HepG2 (cell line): ENCODE measurements around the gene CDC37. TPM values are rescaled to one million over a fixed set of nuclear protein-coding genes. Genes with fewer than 3 reads are reported as not detected.

Source experiments
- HNRNPL ChIP-seq: fragments of 200-400 bp; formaldehyde crosslinking; IDR thresholded peaks from 2 replicates; pipeline ENCODE4 v1.6.1; 2017; ENCODE audit warnings: mild to moderate bottlenecking, low read depth, low read length
- JUN ChIP-seq: sonication (generic); formaldehyde crosslinking; IDR thresholded peaks from 2 replicates; pipeline ENCODE4 v1.4.0; 2020; ENCODE audit warnings: mild to moderate bottlenecking, missing genetic modification reagents
- NPAS2 ChIP-seq: sonication (generic); formaldehyde crosslinking; IDR thresholded peaks from 2 replicates; pipeline ENCODE4 v1.8.0; 2022; ENCODE audit warnings: mild to moderate bottlenecking, missing genetic modification reagents, borderline replicate concordance
- SALL2 ChIP-seq: sonication (generic); formaldehyde crosslinking; IDR thresholded peaks from 2 replicates; pipeline ENCODE4 v1.8.1; 2023; ENCODE audit warnings: mild to moderate bottlenecking, missing genetic modification reagents, inconsistent platforms
- TBL1XR1 ChIP-seq: fragments of 150-350 bp; IDR thresholded peaks from 2 replicates; pipeline ENCODE4 v1.6.1; 2014; ENCODE audit warnings: borderline replicate concordance, low read length; ENCODE audit not compliant: partially characterized antibody
- ZNF160 ChIP-seq: sonication (generic); formaldehyde crosslinking; IDR thresholded peaks from 2 replicates; pipeline ENCODE4 v1.8.0; 2022; ENCODE audit warnings: mild to moderate bottlenecking, inconsistent platforms, missing genetic modification reagents
- ZNF446 ChIP-seq: sonication (generic); formaldehyde crosslinking; IDR thresholded peaks from 2 replicates; pipeline ENCODE4 v1.5.0; 2020; ENCODE audit warnings: mild to moderate bottlenecking, missing genetic modification reagents
- polyA plus RNA-seq, 8 experiments: library from polyadenylated mRNA; depleted of rRNA in 3 of 8; stranded (reverse) in 7 of 8; unstranded in 1 of 8; fragments of >200 nt; fragmentation: Illumina TruSeq in 4 of 8; extraction: Trizol in 4 of 8; gene quantifications; 2 replicates each; pipeline versions ENCODE4 v1.2.1 to v1.2.3, GENCODE V29; 2011 to 2016; ENCODE audit warnings: low read depth in 4 of 8, missing spikeins in 1 of 8, mixed read lengths in 1 of 8; ENCODE audit not compliant: insufficient read depth in 1 of 8
- total RNA-seq, 5 experiments: library from RNA; depleted of rRNA; stranded (reverse); fragments of >200 nt; fragmentation: Illumina TruSeq; extraction: Trizol; gene quantifications; 2 replicates each; pipeline ENCODE4 v1.2.3, GENCODE V29; 2016; ENCODE audit warnings: low read depth in 1 of 5
- TF ChIP-seq, protein P1 (sequence below): sonication (generic); formaldehyde crosslinking; IDR thresholded peaks from 2 replicates; pipeline ENCODE4; 2020; ENCODE audit warnings: missing genetic modification reagents, mild to moderate bottlenecking, borderline replicate concordance
- TF ChIP-seq, protein P2 (sequence below): sonication (generic); formaldehyde crosslinking; IDR thresholded peaks from 2 replicates; pipeline ENCODE4 v1.5.0; 2020; ENCODE audit warnings: mild to moderate bottlenecking, missing genetic modification reagents, borderline replicate concordance
- TF ChIP-seq, protein P3 (sequence below): IDR thresholded peaks from 2 replicates; pipeline ENCODE4 v1.6.1; 2016; ENCODE audit warnings: low read depth, control low read depth
- TF ChIP-seq, protein P4 (sequence below): sonication (generic); formaldehyde crosslinking; IDR thresholded peaks from 2 replicates; pipeline ENCODE4 v1.4.0; 2020; ENCODE audit warnings: missing genetic modification reagents
- TF ChIP-seq, protein P5 (sequence below): sonication (generic); formaldehyde crosslinking; IDR thresholded peaks from 2 replicates; pipeline ENCODE4 v1.4.0; 2020; ENCODE audit warnings: missing genetic modification reagents

Gene CDC37
- total and polyA plus RNA-seq, 2 of the 13 experiments (the other 11 are each of a cell fraction or from before 2014, with no cell fraction given) = 158 to 177 TPM

DNA sequence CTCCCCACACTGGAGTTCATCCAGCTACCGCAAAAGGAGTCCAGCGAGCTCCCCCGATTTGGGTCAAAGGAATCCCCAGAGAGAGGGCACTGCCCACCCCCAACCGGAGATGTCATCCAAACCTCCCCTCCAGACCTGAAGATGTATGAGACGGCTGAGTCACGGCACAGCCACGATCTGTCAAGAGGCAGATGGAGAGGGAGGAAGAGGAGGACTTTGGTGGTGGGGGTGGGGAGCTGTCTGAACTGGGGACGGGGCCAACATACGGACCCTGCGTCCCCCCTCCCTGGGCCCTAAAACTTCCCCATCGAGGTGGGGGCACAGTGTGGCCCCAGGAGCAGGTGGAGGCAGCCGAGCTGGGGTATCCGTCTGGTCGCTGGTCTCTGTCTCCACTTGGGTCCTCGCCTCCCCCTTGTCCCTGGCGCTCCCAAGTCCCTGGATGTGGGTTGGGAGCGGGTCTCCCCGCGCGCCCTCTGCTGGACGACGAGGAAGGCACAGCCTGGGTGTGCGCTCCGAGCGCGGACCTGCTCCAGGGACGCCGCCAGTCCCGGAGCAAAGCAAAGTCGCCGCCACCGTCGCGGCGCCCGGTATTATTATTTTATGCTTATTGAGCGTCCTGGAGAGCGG lies 20.8 kb upstream of the CDC37 start (continued):
- TF ChIP-seq JUN (CRISPR knock-in tag) (no peak), TBL1XR1 (no peak), HNRNPL (no peak), SALL2 (no peak), ZNF160 (CRISPR knock-in tag) (peak; percentile 43; the same call in 1 of the 2 replicates), NPAS2 (CRISPR knock-in tag) (no peak), ZNF446 (CRISPR knock-in tag) (0 out of 2 replicates have a peak, but pooled peaks have one; percentile 26)
- TF ChIP-seq, protein P1, sequence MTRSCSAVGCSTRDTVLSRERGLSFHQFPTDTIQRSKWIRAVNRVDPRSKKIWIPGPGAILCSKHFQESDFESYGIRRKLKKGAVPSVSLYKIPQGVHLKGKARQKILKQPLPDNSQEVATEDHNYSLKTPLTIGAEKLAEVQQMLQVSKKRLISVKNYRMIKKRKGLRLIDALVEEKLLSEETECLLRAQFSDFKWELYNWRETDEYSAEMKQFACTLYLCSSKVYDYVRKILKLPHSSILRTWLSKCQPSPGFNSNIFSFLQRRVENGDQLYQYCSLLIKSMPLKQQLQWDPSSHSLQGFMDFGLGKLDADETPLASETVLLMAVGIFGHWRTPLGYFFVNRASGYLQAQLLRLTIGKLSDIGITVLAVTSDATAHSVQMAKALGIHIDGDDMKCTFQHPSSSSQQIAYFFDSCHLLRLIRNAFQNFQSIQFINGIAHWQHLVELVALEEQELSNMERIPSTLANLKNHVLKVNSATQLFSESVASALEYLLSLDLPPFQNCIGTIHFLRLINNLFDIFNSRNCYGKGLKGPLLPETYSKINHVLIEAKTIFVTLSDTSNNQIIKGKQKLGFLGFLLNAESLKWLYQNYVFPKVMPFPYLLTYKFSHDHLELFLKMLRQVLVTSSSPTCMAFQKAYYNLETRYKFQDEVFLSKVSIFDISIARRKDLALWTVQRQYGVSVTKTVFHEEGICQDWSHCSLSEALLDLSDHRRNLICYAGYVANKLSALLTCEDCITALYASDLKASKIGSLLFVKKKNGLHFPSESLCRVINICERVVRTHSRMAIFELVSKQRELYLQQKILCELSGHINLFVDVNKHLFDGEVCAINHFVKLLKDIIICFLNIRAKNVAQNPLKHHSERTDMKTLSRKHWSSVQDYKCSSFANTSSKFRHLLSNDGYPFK (CRISPR knock-in tag) = 0 out of 2 replicates have a peak, but pooled peaks have one; percentile 17
- TF ChIP-seq, protein P2, sequence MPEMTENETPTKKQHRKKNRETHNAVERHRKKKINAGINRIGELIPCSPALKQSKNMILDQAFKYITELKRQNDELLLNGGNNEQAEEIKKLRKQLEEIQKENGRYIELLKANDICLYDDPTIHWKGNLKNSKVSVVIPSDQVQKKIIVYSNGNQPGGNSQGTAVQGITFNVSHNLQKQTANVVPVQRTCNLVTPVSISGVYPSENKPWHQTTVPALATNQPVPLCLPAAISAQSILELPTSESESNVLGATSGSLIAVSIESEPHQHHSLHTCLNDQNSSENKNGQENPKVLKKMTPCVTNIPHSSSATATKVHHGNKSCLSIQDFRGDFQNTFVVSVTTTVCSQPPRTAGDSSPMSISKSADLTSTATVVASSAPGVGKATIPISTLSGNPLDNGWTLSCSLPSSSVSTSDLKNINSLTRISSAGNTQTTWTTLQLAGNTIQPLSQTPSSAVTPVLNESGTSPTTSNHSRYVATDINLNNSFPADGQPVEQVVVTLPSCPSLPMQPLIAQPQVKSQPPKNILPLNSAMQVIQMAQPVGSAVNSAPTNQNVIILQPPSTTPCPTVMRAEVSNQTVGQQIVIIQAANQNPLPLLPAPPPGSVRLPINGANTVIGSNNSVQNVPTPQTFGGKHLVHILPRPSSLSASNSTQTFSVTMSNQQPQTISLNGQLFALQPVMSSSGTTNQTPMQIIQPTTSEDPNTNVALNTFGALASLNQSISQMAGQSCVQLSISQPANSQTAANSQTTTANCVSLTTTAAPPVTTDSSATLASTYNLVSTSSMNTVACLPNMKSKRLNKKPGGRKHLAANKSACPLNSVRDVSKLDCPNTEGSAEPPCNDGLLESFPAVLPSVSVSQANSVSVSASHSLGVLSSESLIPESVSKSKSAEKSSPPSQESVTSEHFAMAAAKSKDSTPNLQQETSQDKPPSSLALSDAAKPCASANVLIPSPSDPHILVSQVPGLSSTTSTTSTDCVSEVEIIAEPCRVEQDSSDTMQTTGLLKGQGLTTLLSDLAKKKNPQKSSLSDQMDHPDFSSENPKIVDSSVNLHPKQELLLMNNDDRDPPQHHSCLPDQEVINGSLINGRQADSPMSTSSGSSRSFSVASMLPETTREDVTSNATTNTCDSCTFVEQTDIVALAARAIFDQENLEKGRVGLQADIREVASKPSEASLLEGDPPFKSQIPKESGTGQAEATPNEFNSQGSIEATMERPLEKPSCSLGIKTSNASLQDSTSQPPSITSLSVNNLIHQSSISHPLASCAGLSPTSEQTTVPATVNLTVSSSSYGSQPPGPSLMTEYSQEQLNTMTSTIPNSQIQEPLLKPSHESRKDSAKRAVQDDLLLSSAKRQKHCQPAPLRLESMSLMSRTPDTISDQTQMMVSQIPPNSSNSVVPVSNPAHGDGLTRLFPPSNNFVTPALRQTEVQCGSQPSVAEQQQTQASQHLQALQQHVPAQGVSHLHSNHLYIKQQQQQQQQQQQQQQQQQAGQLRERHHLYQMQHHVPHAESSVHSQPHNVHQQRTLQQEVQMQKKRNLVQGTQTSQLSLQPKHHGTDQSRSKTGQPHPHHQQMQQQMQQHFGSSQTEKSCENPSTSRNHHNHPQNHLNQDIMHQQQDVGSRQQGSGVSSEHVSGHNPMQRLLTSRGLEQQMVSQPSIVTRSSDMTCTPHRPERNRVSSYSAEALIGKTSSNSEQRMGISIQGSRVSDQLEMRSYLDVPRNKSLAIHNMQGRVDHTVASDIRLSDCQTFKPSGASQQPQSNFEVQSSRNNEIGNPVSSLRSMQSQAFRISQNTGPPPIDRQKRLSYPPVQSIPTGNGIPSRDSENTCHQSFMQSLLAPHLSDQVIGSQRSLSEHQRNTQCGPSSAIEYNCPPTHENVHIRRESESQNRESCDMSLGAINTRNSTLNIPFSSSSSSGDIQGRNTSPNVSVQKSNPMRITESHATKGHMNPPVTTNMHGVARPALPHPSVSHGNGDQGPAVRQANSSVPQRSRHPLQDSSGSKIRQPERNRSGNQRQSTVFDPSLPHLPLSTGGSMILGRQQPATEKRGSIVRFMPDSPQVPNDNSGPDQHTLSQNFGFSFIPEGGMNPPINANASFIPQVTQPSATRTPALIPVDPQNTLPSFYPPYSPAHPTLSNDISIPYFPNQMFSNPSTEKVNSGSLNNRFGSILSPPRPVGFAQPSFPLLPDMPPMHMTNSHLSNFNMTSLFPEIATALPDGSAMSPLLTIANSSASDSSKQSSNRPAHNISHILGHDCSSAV (CRISPR knock-in tag) = no peak
- TF ChIP-seq, protein P3, sequence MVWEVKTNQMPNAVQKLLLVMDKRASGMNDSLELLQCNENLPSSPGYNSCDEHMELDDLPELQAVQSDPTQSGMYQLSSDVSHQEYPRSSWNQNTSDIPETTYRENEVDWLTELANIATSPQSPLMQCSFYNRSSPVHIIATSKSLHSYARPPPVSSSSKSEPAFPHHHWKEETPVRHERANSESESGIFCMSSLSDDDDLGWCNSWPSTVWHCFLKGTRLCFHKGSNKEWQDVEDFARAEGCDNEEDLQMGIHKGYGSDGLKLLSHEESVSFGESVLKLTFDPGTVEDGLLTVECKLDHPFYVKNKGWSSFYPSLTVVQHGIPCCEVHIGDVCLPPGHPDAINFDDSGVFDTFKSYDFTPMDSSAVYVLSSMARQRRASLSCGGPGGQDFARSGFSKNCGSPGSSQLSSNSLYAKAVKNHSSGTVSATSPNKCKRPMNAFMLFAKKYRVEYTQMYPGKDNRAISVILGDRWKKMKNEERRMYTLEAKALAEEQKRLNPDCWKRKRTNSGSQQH (CRISPR knock-in tag) = no peak
- TF ChIP-seq, protein P4, sequence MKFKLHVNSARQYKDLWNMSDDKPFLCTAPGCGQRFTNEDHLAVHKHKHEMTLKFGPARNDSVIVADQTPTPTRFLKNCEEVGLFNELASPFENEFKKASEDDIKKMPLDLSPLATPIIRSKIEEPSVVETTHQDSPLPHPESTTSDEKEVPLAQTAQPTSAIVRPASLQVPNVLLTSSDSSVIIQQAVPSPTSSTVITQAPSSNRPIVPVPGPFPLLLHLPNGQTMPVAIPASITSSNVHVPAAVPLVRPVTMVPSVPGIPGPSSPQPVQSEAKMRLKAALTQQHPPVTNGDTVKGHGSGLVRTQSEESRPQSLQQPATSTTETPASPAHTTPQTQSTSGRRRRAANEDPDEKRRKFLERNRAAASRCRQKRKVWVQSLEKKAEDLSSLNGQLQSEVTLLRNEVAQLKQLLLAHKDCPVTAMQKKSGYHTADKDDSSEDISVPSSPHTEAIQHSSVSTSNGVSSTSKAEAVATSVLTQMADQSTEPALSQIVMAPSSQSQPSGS (CRISPR knock-in tag) = no peak
- TF ChIP-seq, protein P5, sequence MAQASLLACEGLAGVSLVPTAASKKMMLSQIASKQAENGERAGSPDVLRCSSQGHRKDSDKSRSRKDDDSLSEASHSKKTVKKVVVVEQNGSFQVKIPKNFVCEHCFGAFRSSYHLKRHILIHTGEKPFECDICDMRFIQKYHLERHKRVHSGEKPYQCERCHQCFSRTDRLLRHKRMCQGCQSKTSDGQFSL (CRISPR knock-in tag) = no peak
